Stimulated activated CD4-positive, alpha-beta T cell treated with anti-CD3 and anti-CD28 coated beads, TNF-alpha, amount 100 ng/mL, for 4 hours (primary cell): ENCODE data around the gene ENOSF1.
"Not testable (repeated sequence)": the region's sequence is repeated elsewhere in the genome, so short reads cannot be mapped to it uniquely, and the experiment has no call there.

Source experiments
- DNase-seq, 3 experiments: peaks; one replicate each; pipeline ENCODE4 v3.0.0-alpha.2; 2020; ENCODE audit warnings: low read depth in 3 of 3

Gene ENOSF1

GRCh38 chr18:708096-708495 lies 4.3 kb downstream of the ENOSF1 start:
- DNase-seq, result no peak

GRCh38 chr18:706405-706804 lies 6.0 kb downstream of the ENOSF1 start:
- DNase-seq, result no peak

- no peak for DNase-seq
Observed at GRCh38 chr18:703213-703967, 9.0 kb downstream of the ENOSF1 start.

GRCh38 chr18:697800-698199 lies 14.6 kb downstream of the ENOSF1 start:
- no peak for DNase-seq

GRCh38 chr18:697012-697411 lies 15.4 kb downstream of the ENOSF1 start:
- DNase-seq, result no peak

- DNase-seq, result no peak
Observed at GRCh38 chr18:693466-694187, 18.8 kb downstream of the ENOSF1 start.

- no peak for DNase-seq
Observed at GRCh38 chr18:692824-693223, 19.6 kb downstream of the ENOSF1 start.

- no peak for DNase-seq
Observed at GRCh38 chr18:688323-688722, 24.1 kb downstream of the ENOSF1 start.

GRCh38 chr18:686339-687111 lies 25.9 kb downstream of the ENOSF1 start:
- DNase-seq, result no peak

GRCh38 chr18:685438-685837 lies 27.0 kb downstream of the ENOSF1 start:
- no peak for DNase-seq

- no peak for DNase-seq
Observed at GRCh38 chr18:683531-683930, 28.9 kb downstream of the ENOSF1 start.

GRCh38 chr18:682833-683232 lies 29.6 kb downstream of the ENOSF1 start:
- no peak for DNase-seq

- not testable (repeated sequence) for DNase-seq
Observed at GRCh38 chr18:682416-682815, 30.0 kb downstream of the ENOSF1 start.

GRCh38 chr18:681985-682384 lies 30.4 kb downstream of the ENOSF1 start:
- peak in 1 of 3 experiments; percentile 9 for DNase-seq

- no peak for DNase-seq
Observed at GRCh38 chr18:680392-680791, 32.0 kb downstream of the ENOSF1 start.

- DNase-seq, result no peak
Observed at GRCh38 chr18:679516-679915, 32.9 kb downstream of the ENOSF1 start.

GRCh38 chr18:678482-679182 lies 33.8 kb downstream of the ENOSF1 start:
- DNase-seq, result no peak

- no peak for DNase-seq
Observed at GRCh38 chr18:677951-678381, 34.5 kb downstream of the ENOSF1 start.

- DNase-seq, result no peak
Observed at GRCh38 chr18:677145-677544, 35.3 kb downstream of the ENOSF1 start.

GRCh38 chr18:676736-677135 lies 35.7 kb downstream of the ENOSF1 start:
- DNase-seq, result no peak

- no peak for DNase-seq
Observed at GRCh38 chr18:676069-676468, 36.4 kb downstream of the ENOSF1 start.

- no peak for DNase-seq
Observed at GRCh38 chr18:675307-675706, 37.1 kb downstream of the ENOSF1 start.
